ENCODE results near the gene MAP7.

- TF ChIP-seq, protein P1, sequence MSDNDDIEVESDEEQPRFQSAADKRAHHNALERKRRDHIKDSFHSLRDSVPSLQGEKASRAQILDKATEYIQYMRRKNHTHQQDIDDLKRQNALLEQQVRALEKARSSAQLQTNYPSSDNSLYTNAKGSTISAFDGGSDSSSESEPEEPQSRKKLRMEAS (IDR thresholded peaks at IDR 0.05), result no peak
- no peak for TF ChIP-seq CTCF (IDR thresholded peaks at IDR 0.05; ENCODE audit: low read depth, low read length, missing input control)
- TF ChIP-seq ATF3 (IDR thresholded peaks at IDR 0.05), result no peak
- TF ChIP-seq, protein P2, sequence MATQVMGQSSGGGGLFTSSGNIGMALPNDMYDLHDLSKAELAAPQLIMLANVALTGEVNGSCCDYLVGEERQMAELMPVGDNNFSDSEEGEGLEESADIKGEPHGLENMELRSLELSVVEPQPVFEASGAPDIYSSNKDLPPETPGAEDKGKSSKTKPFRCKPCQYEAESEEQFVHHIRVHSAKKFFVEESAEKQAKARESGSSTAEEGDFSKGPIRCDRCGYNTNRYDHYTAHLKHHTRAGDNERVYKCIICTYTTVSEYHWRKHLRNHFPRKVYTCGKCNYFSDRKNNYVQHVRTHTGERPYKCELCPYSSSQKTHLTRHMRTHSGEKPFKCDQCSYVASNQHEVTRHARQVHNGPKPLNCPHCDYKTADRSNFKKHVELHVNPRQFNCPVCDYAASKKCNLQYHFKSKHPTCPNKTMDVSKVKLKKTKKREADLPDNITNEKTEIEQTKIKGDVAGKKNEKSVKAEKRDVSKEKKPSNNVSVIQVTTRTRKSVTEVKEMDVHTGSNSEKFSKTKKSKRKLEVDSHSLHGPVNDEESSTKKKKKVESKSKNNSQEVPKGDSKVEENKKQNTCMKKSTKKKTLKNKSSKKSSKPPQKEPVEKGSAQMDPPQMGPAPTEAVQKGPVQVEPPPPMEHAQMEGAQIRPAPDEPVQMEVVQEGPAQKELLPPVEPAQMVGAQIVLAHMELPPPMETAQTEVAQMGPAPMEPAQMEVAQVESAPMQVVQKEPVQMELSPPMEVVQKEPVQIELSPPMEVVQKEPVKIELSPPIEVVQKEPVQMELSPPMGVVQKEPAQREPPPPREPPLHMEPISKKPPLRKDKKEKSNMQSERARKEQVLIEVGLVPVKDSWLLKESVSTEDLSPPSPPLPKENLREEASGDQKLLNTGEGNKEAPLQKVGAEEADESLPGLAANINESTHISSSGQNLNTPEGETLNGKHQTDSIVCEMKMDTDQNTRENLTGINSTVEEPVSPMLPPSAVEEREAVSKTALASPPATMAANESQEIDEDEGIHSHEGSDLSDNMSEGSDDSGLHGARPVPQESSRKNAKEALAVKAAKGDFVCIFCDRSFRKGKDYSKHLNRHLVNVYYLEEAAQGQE (IDR thresholded peaks at IDR 0.05), result no peak
- no peak for TF ChIP-seq GABPA (IDR thresholded peaks at IDR 0.05 in 1 of 2, conservative IDR thresholded peaks at IDR 0.05 in 1 of 2)
- no peak for TF ChIP-seq RAD21 (IDR thresholded peaks at IDR 0.05)
- no peak for TF ChIP-seq FOXA1 (IDR thresholded peaks at IDR 0.05)
- TF ChIP-seq SP1 (IDR thresholded peaks at IDR 0.05), result no peak
Measured at GRCh38 chr6:136338486-136338885, 211.7 kb downstream of the MAP7 start.
